IPS-NIHi7 (cell line): ENCODE results near the gene PLEKHA7.
"Not testable (repeated sequence)": the region's sequence is repeated elsewhere in the genome, so short reads cannot be mapped to it uniquely, and the experiment has no call there.

Source experiments
- DNase-seq: peaks from one replicate; pipeline ENCODE4 v3.0.0; 2012; ENCODE audit warnings: mixed read lengths; ENCODE audit errors: extremely low spot score

Gene PLEKHA7

GRCh38 chr11:16977136-16977993 is 36.8 kb downstream of the PLEKHA7 start:
- no peak for DNase-seq

- no peak for DNase-seq
Measured at GRCh38 chr11:16976379-16976778, 37.8 kb downstream of the PLEKHA7 start.

- no peak for DNase-seq
Measured at GRCh38 chr11:16975906-16976305, 38.3 kb downstream of the PLEKHA7 start.

- DNase-seq: no peak
Measured at GRCh38 chr11:16973338-16973964, 40.8 kb downstream of the PLEKHA7 start.

- DNase-seq: no peak
Measured at GRCh38 chr11:16969010-16969999, 44.9 kb downstream of the PLEKHA7 start.

- DNase-seq: no peak
Measured at GRCh38 chr11:16968196-16968595, 46.0 kb downstream of the PLEKHA7 start.

GRCh38 chr11:16966930-16967671 is 47.1 kb downstream of the PLEKHA7 start:
- DNase-seq: no peak

- no peak for DNase-seq
Measured at GRCh38 chr11:16964501-16964900, 49.7 kb downstream of the PLEKHA7 start.

GRCh38 chr11:16963316-16963876 is 50.8 kb downstream of the PLEKHA7 start:
- DNase-seq: no peak

- not testable (repeated sequence) for DNase-seq
Measured at GRCh38 chr11:16962589-16962988, 51.6 kb downstream of the PLEKHA7 start.

- DNase-seq: no peak
Measured at GRCh38 chr11:16962146-16962545, 52.1 kb downstream of the PLEKHA7 start.

GRCh38 chr11:16960250-16960649 is 54.0 kb downstream of the PLEKHA7 start:
- DNase-seq: no peak

- no peak for DNase-seq
Measured at GRCh38 chr11:16959602-16960001, 54.6 kb downstream of the PLEKHA7 start.

GRCh38 chr11:16958833-16959232 is 55.4 kb downstream of the PLEKHA7 start:
- DNase-seq: no peak

GRCh38 chr11:16956538-16957153 is 57.6 kb downstream of the PLEKHA7 start:
- peak; percentile 49 for DNase-seq

GRCh38 chr11:16953663-16954062 is 60.6 kb downstream of the PLEKHA7 start:
- DNase-seq: no peak

- no peak for DNase-seq
Measured at GRCh38 chr11:16946477-16947282, 67.5 kb downstream of the PLEKHA7 start.

GRCh38 chr11:16945671-16946469 is 68.3 kb downstream of the PLEKHA7 start:
- DNase-seq: peak; percentile 77

- DNase-seq: no peak
Measured at GRCh38 chr11:16942911-16943310, 71.3 kb downstream of the PLEKHA7 start.
